IPS DF 4.7 (cell line): ENCODE data around the gene KDM2A.
"Not testable (repeated sequence)": the region's sequence is repeated elsewhere in the genome, so short reads cannot be mapped to it uniquely, and the experiment has no call there.

Experiments used
- DNase-seq: peaks from one replicate; pipeline ENCODE4 v3.0.0-alpha.2; 2013; ENCODE audit warnings: low spot score; ENCODE audit errors: extremely low read depth

Gene KDM2A

DNA sequence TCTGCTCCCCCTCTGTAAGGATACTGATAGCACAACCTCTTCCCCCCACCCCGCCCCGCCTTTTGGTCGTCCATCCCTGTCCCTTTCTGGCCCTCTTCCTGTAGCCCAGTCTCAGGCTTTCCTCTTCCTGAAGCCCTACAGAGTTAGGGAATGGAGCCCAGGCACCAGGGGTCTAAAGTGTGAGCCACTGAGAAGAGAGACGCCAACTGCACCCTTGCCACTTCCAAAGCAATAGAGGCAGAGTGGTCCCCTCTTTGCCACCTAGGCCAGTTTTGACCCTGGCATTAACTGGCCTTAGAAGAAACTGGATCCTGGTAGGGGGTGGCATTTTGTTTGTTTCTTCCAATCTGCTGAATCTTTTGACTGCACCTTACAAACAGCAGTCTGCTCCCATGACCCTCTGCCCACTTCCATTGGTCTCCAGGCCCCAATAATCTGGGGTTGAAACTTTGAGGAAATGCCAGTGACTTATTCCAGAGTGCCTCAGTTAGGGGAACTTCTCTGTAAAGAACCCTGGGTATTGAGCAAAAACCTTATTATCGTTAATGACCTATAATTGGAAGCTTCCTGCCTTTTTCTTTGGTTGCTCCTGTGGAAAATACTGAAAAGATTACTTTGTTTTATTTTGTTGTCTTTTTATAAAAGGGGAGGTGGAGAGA lies 137.5 kb downstream of the KDM2A start:
- DNase-seq, result no peak

DNA sequence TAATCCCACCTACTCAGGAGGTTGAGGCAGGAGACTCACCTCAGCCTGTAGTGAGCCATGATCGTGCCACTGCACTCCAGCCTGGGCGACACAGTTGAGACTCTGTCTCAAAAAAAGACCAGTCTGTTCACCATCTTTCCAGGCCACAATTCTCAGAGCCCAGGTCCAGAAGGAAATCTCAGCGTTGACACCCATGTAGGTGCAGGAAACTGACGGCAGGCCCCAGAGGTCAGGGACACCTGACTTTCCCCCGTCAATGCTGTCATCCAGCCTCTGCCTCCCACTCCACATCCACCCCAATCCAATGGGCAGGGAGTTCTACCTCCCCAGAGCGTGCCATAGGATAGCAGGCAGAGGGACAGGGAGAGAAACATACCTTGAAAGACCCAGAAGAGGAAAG lies 141.3 kb downstream of the KDM2A start:
- DNase-seq, result no peak

DNA sequence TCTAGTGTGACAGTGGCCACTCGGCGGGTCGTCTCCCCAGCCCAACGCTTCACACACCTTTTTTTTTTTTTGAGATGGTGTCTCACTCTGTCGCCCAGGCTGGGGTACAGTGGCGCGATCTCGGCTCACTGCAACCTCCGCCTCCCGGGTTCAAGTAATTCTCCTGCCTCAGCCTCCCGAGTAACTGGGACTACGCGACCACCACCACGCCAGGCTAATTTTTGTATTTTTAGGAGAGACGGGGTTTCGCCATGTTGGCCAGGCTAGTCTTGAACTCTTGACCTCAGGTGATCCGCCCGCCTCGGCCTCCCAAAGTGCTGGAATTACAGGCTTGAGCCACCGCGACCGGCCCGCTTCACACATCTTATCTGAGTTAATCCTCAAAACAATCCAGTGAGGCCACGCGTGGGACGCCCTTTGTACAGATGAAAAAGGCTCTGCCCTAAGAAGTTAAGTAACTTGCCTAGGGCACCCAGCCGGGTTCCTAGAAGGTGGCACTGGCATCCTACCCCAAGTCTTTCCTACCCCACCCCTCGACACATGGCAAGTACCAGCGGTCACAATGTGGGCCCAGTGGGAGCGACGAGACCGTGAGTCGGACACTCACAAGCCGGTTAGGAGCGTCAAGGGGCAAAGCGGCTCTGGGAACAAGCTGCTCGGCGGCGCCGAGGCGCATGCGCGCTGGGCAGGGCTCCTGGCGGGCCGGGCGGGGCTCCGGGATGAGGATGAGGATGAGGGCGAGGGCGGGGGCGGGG lies 142.0 kb downstream of the KDM2A start:
- not testable (repeated sequence) for DNase-seq

DNA sequence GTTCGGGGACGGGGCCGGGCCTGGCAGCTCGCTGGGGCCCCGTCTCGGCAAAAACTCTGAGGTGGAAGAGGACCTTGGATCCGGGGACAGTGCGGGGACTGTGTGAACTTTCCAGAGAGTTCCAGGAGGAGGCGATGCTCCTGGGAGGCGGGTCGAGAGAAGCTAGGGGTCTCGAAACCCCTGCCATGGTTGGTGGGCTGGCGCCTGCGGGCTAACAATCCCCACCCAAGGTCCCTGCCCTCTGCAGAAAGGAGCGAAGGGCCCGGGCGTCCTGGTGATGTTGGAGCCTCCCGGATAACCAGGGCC lies 142.5 kb downstream of the KDM2A start:
- DNase-seq, result no peak

DNA sequence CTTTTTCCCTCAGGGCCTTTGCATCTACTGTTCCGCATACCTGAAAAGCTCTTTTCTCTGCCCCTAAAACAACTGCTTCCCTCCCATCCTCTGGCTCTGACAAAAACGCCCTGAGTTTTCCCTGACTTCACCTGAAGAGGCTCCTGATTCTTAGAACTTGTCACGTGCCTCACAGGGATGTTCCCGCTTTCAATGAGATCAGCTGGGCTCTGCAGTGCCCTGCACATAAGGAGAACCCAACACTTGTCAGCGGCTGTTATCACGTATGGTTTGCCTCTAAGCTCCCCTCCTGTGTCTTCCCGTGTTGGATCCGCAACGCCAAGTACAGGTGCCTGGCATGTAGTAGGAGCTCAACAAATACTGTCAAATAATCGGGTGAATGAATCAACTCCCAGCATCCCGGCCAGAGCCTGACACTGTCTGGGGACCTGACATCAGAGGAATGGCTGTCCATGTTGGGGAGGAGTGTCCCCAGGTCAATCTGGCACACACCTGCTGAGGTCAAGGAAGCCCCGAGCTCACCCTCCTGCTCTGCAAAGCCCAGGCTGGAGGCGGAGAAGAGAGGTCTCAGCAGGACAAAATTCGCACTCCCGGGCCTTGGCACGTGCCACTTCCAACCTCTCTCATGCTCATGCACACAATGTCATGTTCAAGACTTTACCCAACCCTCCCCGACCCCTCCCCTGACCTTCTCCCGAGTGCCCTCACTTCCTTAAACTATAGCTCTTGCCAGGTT lies 143.1 kb downstream of the KDM2A start:
- no peak for DNase-seq

DNA sequence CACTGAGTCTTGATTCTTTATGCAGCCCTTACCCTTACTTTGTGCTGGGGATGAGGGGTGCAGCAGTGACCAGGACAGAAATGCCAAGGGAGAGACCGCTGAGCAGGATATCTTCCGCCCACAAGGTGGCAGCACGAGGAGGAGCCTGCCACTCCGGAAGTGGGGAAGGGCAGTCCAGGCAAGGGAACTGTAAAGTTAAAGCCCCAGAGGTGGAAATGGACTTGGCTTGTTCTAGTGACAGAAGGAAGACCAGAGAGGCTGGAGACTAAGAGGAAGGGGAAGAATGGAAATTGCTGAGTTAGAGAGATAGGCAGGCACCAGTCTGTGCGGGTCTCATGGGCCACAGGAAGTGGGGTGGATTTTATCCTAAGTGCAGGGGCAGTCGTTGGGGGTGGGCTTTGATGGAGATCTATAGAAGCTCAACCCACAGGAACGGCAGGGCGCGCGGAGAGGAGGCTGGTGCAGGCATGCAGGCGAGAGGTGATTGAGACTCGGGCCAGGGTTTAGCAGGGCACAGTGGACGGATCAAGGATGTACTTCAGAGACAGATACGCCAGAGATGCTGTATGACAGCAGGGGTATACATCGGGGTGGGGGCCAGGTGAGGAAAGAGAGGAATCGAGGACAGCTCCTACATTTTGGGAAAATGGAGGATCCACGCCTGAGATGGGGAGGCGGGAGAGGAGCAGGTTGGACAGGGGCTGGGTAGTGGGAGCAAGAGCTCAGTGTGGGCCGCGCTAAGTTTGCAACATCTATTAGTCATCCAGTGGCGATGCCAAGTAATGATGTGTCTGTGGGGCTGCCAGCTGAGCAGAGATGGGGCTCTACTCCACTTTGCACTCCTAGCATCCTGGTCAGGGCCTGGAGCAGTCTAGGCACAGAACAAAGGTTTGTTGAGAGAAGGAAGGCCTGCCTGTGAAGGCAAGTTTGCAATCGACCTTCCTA lies 143.9 kb downstream of the KDM2A start:
- no peak for DNase-seq

DNA sequence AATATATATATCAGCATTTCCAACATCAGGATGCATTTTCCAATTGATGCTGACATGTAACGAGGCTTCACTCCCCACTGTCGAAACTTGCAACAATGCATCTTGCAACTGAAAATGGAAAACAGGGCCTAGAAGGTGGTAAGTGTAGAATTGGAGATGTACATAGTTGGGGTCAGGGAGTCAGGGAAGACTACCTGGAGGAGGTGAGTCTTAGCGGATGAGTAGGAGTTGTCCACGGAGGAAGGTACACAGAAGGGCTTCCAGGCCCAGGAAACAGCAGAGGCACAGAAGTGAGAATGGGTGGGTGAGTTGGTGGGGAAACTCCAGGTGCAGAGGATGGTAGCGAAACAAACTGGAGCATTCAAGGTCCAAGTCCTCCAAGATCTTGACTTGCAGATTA lies 145.2 kb downstream of the KDM2A start:
- DNase-seq, result no peak

DNA sequence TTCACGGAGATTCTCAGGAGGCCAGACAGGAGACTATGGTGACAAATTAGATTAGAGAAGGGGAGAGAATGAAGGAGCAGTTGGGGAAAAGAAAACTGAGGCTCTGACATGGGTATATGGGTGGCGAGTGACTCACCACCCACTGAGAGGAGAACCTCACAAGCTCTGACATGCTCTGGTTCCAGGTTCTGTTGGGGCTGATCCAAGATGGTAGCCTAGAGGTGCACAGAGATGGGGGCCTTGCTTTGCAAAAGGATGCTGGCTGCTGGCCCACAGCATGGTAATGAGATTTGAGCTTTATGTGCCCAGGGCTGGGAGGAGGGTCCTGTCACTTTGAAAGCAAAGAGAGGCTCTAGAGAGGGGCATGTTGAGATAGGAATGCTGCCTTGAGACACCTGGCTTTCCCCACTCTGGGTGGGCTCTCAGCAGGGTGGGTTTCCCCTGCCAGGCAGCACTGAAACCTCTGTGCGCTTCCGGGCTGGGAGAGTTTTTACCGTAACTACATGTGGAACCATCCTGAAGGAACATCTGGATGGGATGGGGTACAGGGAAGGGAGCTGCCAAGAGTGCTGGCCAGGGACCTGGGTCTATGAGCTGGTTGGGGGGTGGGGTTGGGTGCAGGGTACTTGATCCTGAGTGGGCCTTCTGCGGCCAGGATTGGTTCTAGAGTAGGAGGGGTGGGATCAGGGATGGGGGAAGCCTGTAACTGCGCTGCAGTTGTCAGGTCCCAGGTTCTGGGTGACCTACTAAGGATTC lies 146.0 kb downstream of the KDM2A start:
- no peak for DNase-seq

DNA sequence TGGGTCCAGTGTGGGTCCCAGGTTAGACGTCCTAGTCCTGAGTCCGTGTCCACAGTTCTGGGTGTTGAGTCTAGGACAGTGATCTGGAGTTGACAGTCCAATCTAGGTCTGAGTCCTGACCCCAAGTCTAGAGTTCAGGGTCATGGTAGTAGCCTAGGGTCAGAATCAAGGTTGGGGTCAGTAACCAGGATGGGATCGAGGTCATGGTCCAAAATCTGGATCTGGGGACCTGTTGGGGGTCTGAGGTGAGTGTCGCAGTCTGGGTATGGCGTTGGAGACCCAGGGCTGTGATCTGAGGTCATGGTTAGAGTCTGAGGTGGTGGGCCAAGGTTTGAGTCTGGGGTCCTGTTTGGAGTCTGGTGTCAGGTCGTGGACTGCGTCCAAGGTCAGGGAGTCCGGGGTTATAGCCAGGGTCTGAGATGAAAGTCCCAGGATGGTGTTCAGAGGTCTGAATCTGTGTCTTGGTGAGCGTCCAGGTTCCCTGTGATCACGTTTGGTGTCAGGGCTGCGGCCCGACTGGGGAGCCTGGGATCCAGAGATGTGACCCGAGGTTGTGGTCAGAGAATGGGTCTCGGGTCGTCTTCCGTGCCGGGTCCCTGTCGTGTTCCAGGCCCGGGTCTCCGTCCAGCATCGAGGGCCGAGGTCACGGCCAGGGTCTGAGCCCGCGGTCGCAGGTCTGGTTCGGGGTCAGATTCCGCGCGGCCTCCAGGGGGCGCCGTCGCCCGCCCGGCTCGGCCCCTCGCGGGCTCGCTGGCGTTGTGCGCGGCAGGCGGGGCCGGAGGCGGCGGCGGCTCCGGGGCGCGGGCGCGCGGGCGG lies 146.8 kb downstream of the KDM2A start:
- no peak for DNase-seq

DNA sequence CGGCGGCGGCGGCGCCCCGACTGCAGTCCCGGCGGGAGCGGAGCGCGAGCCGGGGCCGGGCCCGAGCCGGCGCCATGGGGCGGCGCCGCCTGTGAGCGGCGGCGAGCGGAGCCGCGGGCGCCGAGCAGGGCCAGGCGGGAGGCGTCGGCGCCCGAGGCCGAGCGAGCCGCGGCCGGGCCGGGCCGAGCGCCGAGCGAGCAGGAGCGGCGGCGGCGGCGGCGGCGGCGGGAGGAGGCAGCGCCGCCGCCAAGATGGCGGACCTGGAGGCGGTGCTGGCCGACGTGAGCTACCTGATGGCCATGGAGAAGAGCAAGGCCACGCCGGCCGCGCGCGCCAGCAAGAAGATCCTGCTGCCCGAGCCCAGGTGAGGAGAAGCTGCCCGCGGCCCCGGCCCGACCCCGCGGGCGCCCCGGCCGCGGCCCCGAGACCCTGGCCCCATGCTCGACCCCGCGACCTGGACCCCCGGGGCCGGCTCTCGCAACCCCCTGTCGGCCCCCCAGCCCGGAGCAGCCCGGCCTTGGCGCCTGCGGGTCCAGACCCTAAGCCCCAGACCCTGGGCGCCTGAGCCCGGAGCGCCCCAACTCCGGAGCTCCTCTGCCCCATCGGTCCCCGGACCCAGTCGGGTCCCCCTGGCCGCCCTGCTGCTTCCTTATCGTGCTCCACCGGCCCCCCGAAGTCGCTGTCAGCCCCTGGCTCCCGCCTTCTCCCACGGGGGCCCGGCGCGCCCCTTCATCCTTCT lies 147.6 kb downstream of the KDM2A start, which contains the start of gene GRK2:
Gene GRK2, plus strand, starts transcription at position 25 of the 739 bp plus-strand sequence. Its CDS starts 227 bp downstream, at position 252.
- DNase-seq, result no peak

DNA sequence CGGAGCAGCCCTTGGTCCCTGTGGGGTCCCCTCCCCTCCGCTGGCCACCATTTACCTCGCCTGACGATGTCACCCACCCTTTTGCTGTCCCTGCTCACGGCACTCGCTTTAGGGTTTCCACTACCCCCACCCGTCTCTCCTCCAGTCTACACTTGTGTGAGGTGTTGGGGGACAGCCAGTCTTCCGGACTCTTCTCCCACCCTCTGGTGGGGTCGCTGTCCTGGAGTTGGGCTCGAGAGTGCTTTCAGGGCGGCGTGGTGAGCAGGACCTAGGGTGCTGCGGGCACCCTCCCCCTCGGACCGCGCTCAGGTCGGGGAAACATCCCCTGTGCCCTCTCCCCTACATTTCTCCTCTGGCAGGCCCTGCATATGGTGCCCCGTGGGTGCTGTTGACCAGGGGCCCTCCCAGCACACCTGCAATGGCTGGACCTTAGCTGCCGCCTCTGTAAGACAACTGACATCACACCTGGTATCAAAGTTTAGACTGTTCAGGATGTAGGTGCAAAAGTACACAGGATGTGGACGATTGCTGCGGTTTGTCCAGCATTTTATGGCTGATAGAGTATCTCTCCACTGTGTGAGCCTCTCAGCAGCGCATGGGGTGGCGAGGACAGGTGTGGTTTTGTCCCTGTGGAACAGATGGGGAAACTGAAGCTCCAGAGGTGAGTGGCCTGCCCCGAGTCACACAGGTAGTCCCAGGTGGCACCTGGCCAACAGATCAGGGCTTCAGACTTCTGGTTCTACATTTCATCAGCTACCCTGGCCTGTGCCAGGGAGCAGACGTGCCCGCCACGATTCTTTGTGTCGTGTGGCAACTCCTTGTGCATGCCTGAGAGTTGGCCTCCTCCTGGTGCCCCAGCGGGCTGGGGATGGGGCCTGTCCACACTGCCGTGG lies 148.4 kb downstream of the KDM2A start:
- no peak for DNase-seq

DNA sequence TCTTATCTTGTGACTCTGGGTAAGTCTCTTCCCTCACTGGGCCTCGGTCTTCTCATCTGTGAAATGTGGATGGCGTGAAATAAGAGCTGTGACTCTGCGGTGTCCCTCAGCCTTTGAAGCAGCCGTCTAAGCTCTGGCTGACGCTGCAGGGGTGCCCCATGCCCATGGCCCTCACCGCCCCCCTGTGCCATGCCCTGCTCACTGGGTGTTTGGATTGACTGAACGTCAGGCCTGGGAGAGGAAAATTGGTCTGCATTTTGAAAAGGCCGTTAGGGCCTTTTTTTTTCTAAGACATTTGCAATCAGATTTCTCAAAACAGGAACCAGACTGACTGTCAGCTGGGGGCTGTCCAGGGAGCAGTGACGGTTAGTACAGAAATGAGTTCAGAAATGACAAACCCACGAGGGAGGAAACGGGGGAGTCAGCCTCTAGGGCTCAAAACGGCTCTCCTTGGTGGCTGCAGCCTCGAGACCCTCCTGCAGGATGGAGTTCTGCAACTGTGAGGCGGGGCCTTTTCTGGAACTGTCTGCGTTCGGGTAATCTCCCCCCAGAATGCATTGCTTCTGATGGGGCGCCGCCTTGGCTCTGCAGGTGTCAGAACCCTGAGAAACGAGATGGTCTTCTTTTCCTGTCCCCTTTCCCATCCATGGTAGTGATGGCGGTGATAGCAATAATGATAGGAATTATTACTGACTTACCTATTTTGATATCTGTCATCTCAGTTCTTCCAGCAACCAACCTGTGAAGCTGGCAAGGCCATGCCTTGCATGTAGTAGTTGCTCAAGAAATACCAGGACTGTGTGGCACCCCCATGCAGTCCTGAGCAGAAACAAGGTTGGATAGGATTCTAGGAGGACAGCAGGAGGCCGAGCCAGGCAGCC lies 149.3 kb downstream of the KDM2A start:
- DNase-seq, result no peak

DNA sequence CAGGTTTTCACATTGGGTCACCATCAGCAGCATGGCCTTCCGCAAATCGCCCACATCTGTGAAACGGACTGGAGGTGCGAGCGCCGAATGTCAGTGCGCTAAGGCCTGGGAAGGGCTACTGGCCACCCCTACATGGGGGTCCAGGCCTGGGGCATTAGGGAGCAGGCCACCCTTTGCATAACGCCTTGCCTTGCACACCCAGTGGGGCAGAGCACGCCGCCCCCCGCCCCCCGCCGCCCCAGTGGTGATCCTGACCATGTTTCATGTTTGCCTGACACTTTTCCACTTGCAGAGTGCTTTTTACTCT lies 149.9 kb downstream of the KDM2A start:
- no peak for DNase-seq

DNA sequence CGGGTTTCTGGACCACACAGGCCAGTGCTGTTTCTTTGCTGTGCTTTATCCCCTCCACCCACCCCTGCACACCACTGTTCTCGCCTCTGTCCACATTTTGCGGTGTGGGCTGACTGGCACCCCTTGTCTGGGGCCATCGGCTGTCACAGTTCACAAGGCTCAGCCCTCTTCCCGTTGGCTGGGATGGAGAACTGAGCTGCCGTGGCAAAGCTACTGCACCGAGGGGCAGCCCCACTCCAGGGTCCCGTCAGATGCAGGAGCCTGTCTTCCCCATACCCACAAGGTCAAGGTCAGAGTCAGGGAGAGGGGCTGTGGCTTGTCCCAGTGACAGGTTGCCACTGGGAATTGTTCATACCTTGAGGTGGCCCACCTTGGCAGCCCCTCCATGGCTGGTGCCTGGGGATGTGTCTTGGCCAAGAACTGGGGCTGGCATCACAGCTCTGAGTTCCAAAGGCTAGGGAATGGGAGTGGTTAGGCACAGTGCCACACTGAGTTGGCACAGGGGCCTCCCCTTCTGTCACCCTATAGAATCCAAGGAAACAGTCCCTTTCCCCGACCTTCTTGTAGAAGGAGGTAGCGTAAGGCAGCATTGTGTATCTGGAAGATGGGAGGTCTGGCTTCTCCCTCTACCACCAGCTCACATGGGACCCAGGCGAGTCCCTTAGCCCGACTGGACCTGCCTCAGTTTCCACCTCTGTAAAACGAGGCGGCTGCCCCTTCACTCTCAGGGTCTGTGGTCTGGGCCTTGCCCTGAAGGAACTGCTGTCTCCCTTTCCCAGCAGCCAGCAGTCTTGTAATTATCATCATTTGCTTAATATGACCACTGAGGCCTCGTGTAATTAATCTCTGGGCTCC lies 150.6 kb downstream of the KDM2A start:
- DNase-seq, result no peak

DNA sequence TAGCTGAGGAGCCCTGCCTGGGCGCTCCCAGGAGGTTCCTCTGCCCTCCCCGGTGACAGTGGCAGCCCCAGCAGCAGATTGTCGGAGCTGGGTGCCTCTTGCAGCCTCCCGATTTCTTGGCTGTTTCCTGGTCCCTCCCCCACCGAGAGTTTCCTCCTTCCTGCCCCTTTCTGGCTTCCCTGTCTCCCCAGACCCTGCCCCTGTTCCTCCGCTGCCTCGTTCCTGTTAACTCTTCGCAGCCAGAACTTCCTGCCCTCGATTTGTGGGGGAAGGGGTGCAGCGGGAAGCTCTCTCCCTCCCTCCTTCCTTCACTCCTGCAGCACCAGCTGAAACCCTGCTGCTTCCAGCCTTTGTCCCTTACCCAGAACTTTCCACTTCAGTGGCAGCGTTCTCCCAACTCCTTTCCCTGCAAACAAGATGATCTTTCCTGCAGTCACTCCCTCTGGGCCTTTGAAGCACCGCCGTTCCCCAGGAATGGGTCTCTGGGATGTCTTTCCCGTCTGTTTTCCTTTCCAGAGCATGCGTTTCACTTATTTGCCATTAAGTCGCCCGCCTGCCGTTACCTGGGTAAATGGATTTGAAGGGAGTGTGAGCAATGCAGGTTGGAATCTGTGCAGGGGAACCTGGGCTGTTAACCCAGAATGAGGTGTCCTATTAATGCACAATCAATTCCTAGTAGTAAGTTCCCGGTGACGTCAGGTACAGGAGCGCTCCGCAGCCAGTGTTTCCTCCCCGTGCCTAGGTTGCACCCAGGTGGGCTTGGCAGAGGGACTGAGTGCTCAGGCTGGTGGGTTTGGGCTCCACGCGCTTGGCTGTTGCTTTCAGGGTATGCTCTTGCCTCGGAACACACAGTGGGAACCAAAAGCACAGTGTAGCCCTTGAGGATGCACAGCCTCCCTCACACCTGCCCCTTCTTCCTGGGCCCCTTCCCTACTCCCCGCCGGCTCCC lies 151.5 kb downstream of the KDM2A start:
- no peak for DNase-seq
